AG04449 (cell line): ENCODE data around the gene CRYBB2.
"Not testable (repeated sequence)": the region's sequence is repeated elsewhere in the genome, so short reads cannot be mapped to it uniquely, and the experiment has no call there.

Experiments used
- CTCF ChIA-PET: fragments of 350-600 bp; formaldehyde crosslinking; extraction: SDS; loops from one replicate; lab custom pipeline; 2021; ENCODE audit warnings: antibody characterized with exemption; lab: Yijun Ruan, JAX
- POLR2A ChIA-PET: fragments of 400-600, 350-600 bp; formaldehyde crosslinking; extraction: SDS; loops from one replicate; lab custom pipeline; 2020; ENCODE audit warnings: antibody characterized with exemption, inconsistent platforms; lab: Yijun Ruan, JAX
- DNase-seq: peaks from one replicate; pipeline ENCODE4 v3.0.0-alpha.2; 2010; ENCODE audit warnings: low read depth, low spot score
- H3K4me3 ChIP-seq: 2 replicates; pipeline ENCODE4 v1.5.1; 2011; ENCODE audit warnings: low read depth, mild to moderate bottlenecking, control low read depth, low read length
- TF ChIP-seq, protein P1 (sequence below): IDR thresholded peaks from one replicate; pipeline ENCODE4 v1.5.1; 2011; ENCODE audit warnings: mild to moderate bottlenecking, moderate library complexity, low read length, control low read depth, inconsistent platforms; ENCODE audit not compliant: insufficient read depth; ENCODE audit errors: missing control alignments

Gene CRYBB2

DNA sequence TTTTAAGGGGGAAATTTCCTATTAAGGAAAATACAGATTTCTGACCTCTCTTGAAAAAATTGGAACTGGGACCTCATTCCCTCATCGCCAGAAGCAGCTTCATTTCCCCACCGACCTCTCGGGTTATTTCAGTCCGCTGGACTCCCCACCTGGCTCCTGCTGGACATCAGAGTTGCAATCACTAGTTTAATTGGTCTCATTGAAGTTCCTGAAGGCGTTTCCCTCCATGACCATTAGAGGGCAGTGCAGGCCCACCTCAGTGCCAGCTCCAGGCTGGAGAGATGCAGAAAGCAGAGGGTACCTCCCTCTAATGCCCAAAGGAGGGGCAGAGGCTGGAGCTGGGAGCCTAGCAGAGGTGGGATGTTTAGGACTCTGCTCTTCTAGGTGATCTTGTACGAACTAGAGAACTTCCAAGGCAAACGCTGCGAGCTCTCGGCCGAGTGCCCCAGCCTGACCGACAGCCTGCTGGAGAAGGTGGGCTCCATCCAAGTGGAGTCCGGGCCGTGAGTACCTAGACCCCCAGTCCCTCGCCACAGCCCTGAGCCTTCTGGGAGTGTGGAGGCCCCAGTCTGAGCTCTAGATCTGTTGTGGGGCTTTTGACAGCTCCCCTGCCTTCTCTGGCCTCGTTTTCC is 17.0 kb upstream of the CRYBB2 start:
- ChIA-PET CTCF (interaction anchor here (0.7 to 4.4 kb wide), 28 partner anchors 8 to 1165 kb away, joined by 3 to 30 read pairs (median 4); no protein-coding TSS in a partner anchor), POLR2A (no interaction called here)
- peak; percentile 2 for DNase-seq
- TF ChIP-seq, protein P1, sequence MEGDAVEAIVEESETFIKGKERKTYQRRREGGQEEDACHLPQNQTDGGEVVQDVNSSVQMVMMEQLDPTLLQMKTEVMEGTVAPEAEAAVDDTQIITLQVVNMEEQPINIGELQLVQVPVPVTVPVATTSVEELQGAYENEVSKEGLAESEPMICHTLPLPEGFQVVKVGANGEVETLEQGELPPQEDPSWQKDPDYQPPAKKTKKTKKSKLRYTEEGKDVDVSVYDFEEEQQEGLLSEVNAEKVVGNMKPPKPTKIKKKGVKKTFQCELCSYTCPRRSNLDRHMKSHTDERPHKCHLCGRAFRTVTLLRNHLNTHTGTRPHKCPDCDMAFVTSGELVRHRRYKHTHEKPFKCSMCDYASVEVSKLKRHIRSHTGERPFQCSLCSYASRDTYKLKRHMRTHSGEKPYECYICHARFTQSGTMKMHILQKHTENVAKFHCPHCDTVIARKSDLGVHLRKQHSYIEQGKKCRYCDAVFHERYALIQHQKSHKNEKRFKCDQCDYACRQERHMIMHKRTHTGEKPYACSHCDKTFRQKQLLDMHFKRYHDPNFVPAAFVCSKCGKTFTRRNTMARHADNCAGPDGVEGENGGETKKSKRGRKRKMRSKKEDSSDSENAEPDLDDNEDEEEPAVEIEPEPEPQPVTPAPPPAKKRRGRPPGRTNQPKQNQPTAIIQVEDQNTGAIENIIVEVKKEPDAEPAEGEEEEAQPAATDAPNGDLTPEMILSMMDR, result peak; percentile 85
- H3K4me3 ChIP-seq, result no peak overlapping the region

DNA sequence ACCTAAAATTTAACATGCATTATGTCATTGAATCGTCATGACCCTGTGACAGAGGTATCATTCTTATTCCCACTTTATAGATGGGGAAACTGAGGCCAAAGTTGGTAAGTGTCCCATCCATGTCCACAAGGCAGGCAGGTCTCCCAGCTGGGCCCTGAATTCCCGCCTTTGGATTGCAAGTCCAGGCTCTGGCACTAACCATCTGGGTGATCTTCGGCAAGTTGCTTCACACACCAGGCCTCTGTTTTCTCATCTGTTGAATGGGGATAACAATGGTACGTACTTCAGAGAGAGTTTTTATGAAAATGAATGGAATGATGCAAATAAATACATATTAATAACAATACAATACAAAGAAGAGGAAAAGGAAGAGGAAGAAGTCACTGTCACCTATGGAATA is 16.4 kb upstream of the CRYBB2 start:
- POLR2A ChIA-PET, result no interaction called here
- TF ChIP-seq, protein P1, result no peak
- DNase-seq, result no peak
- CTCF ChIA-PET, result interaction anchor here (0.7 to 4.4 kb wide), 17 partner anchors 8 to 1128 kb away, joined by 3 to 30 read pairs (median 5); no protein-coding TSS in a partner anchor
- no peak overlapping the region for H3K4me3 ChIP-seq

DNA sequence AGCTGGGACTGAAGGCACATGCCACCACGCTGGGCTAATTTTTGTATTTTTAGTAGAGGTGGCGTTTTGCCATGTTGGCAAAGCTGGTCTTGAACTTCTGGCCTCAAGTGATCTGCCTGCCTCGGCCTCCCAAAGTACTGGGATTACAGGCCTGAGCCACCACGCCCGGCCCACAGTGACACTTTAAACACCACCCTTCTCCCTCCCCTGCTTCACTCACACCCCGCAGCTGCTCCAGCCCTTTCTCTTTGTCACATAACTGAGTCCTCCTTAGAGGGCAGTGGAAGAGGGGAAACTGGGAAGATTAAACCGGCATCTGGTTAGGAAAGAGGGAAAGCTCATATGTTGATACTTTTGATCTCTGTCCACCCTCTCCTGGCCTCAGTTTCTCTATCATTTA is 14.9 kb upstream of the CRYBB2 start:
- H3K4me3 ChIP-seq, POLR2A ChIA-PET, DNase-seq: not testable (repeated sequence)
- CTCF ChIA-PET, result interaction anchor here (1.5 to 4.4 kb wide), 2 partner anchors 497 to 569 kb away, joined by 4 to 30 read pairs; no protein-coding TSS in a partner anchor

DNA sequence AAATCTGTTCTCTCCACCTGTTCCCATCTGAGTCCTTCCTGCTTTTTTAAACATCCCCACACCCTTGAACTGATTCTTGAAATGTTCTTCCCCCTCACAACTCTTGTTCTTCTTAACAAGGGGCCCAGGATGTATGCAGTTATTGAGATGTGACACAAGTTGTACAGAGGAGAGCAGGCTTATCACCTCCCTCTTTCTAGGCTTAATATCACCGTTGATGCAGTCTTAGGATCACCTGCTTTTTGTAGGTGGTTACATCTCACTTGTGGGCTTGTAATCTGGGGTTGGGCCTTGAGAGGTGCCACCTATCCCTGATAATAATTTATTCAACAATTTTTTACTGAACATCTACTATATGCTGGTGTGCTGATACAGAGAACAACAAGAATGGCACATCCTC is 13.6 kb upstream of the CRYBB2 start:
- CTCF ChIA-PET, result no interaction called here
- H3K4me3 ChIP-seq, result no peak overlapping the region
- TF ChIP-seq, protein P1, result no peak
- POLR2A ChIA-PET, result no interaction called here
- no peak for DNase-seq

DNA sequence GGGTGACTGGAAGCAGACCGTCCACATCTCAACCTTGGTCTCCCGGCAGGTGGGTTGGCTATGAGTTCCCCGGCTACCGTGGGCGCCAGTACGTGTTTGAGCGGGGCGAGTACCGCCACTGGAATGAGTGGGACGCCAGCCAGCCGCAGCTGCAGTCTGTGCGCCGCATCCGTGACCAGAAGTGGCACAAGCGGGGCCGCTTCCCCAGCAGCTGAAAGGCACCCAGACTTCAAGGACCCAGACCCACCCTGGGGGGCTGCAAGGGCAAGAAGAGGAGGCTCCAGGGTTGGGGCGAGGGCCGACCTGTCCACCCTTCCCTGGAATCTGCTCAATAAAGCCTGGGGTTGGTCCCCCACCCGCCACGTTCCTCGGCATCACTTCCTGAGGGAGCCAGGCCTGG is 12.4 kb upstream of the CRYBB2 start:
- CTCF ChIA-PET, result no interaction called here
- no peak overlapping the region for H3K4me3 ChIP-seq
- POLR2A ChIA-PET, result no interaction called here
- no peak for DNase-seq
- TF ChIP-seq, protein P1, result no peak

DNA sequence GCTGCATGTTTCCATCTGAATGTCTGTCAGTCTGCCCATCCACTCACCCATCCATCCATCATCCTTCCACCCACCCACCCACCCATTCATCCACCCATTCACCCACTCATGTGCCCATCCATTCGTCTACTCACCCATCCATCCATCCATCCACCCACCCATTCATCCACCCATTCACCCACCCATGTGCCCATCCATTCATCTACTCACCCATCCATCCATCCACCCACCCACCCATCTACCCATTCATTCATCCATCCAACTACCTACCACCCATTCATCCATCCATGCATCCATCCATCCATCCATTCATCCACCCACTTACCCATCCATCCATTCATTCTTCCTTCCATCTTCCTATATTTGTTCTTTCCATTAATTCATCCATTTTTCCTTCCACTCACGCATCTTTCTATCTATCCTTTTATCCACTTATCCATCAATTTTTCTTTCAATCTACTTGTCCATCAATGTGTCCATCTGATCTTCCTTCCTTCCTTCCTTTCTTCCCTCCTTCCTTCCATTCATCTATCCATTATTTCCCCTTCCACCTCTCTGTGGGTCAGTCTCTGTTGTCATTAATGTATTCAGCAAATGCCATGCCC is 11.8 kb upstream of the CRYBB2 start:
- CTCF ChIA-PET, result no interaction called here
- POLR2A ChIA-PET, result no interaction called here
- no peak for DNase-seq
- TF ChIP-seq, protein P1, result no peak
- no peak overlapping the region for H3K4me3 ChIP-seq

DNA sequence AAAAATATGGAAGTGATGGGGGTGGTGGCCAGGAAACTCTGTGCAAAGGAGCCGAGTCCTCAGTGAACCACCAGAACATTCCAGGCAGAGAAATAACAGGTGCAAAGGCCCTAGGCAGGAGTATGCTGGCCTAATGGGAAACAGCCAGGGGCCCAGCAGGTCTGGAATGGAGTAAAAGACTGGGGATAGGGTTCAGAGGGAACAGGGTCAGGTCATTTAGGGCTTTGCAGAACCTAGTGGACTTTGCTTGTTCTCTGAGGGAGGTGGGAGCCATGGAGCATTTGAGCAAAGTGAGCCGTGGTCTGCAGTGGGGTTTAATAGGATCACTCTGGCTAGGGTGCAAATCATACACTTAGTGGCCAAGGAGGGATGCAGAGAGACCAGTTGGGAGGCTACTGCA is 11.1 kb upstream of the CRYBB2 start:
- POLR2A ChIA-PET, result no interaction called here
- no peak for DNase-seq
- CTCF ChIA-PET, result no interaction called here
- H3K4me3 ChIP-seq, result no peak overlapping the region
- TF ChIP-seq, protein P1, result no peak
